ENCODE results near the gene MED27.

DNA sequence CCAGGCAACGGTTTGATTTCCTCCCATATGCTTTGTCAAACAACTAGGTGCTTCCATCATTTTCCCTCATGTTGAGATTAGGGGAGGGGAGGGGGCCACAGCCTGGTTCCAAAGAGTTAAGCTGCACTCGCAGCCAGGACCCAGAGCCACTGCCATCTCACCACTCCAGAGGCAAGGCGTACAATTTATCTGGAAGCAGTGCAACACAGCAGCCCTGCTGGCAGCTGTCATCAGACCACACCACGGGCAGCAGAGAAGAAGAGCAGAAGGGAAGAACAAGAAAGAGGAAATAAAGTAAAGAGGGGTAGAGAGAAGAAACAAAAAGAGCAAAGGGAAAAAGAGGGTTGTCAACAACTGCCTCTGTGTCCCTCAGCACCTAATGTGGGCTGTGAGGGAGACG, 38.9 kb downstream of the MED27 start:
- TF ChIP-seq, protein P1, sequence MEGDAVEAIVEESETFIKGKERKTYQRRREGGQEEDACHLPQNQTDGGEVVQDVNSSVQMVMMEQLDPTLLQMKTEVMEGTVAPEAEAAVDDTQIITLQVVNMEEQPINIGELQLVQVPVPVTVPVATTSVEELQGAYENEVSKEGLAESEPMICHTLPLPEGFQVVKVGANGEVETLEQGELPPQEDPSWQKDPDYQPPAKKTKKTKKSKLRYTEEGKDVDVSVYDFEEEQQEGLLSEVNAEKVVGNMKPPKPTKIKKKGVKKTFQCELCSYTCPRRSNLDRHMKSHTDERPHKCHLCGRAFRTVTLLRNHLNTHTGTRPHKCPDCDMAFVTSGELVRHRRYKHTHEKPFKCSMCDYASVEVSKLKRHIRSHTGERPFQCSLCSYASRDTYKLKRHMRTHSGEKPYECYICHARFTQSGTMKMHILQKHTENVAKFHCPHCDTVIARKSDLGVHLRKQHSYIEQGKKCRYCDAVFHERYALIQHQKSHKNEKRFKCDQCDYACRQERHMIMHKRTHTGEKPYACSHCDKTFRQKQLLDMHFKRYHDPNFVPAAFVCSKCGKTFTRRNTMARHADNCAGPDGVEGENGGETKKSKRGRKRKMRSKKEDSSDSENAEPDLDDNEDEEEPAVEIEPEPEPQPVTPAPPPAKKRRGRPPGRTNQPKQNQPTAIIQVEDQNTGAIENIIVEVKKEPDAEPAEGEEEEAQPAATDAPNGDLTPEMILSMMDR (IDR thresholded peaks at IDR 0.05) = no peak
- no peak for TF ChIP-seq POLR2A (IDR thresholded peaks at IDR 0.05; ENCODE audit: low read depth)
